HepG2 (cell line): ENCODE data around the gene TXNIP. TPM values are rescaled to one million over a fixed set of nuclear protein-coding genes. Genes with fewer than 3 reads are reported as not detected.

Experiments
- ATAC-seq: fragments of 200-7000 bp; cut with Tn5 transposase; 3 replicates; pipeline ENCODE4 v1.9.1; 2020; ENCODE audit warnings: mild to moderate bottlenecking, moderate library complexity
- BruUV-seq: library from RNA; stranded (reverse); fragments of 400-500 nt; replicated peaks from 2 replicates; lab custom pipeline; 2021; lab: Mats Ljungman, UMichigan
- CTCF ChIA-PET: fragments of 300-600 bp; formaldehyde crosslinking; extraction: SDS; loops from one replicate; lab custom pipeline; 2021; ENCODE audit warnings: low total read pairs, inconsistent platforms, low intra/inter-chr PET ratio; lab: Yijun Ruan, JAX
- POLR2A ChIA-PET: fragments of 350-600 bp; sonication (Branson Sonifier 250); formaldehyde crosslinking; loops from one replicate; lab custom pipeline; 2020; ENCODE audit warnings: antibody characterized with exemption, inconsistent platforms; lab: Yijun Ruan, JAX
- DNase-seq: peaks from one replicate; pipeline ENCODE4 v3.0.0-alpha.2; 2015; ENCODE audit warnings: low spot score
- FAIRE-seq: peaks from 3 replicates; lab custom pipeline; 2011; peaks lifted over from hg19 to GRCh38; lab: Jason Lieb, UNC
- H2AFZ ChIP-seq: one replicate; pipeline ENCODE4 v1.6.1; 2011; ENCODE audit warnings: low read length, inconsistent platforms
- H3K27ac ChIP-seq: fragments of 300-600 bp; 3 replicates; pipeline ENCODE4 v1.8.0; 2011; ENCODE audit warnings: mixed run types, mild to moderate bottlenecking, mixed read lengths, low read length, inconsistent platforms; ENCODE audit not compliant: insufficient read depth; ENCODE audit errors: extremely low read length
- H3K27me3 ChIP-seq, 2 experiments: fragments of 200-600 bp in 1 of 2; 2 replicates in 1 of 2; 3 replicates in 1 of 2; pipeline versions ENCODE4 v1.6.0 to v1.8.0; 2011; ENCODE audit warnings: low read length in 2 of 2, mild to moderate bottlenecking in 2 of 2, moderate library complexity in 2 of 2, inconsistent platforms in 1 of 2; ENCODE audit not compliant: insufficient read depth in 2 of 2, control insufficient read depth in 1 of 2
- H3K36me3 ChIP-seq, 2 experiments: fragments of 200-600 bp in 1 of 2; replicated peaks in 1 of 2; 2 replicates in 1 of 2; 3 replicates in 1 of 2; pipeline versions ENCODE4 v1.5.1 to v1.8.0; 2011; ENCODE audit warnings: low read length in 2 of 2, inconsistent platforms in 1 of 2; ENCODE audit not compliant: insufficient read depth in 2 of 2, control insufficient read depth in 1 of 2
- H3K4me1 ChIP-seq: 2 replicates; pipeline ENCODE4 v1.5.1; 2012; ENCODE audit warnings: low read length, inconsistent platforms; ENCODE audit not compliant: insufficient read depth
- H3K4me2 ChIP-seq: 2 replicates; pipeline ENCODE4 v1.6.0; 2011; ENCODE audit warnings: low read depth, low read length, inconsistent platforms
- H3K4me3 ChIP-seq, 3 experiments: fragments of 200-600 bp in 1 of 3; sonication (generic), shearing (Covaris generic) in 1 of 3; replicated peaks in 1 of 3; 2 replicates each; pipeline ENCODE4 v1.5.1; 2011 to 2016; ENCODE audit warnings: low read length in 3 of 3, inconsistent platforms in 2 of 3, low read depth in 2 of 3, mild to moderate bottlenecking in 2 of 3, control low read depth in 1 of 3, mixed read lengths in 1 of 3; ENCODE audit not compliant: insufficient read depth in 1 of 3
- H3K79me2 ChIP-seq: one replicate; pipeline ENCODE4 v1.6.1; 2011; ENCODE audit warnings: low read length, inconsistent platforms; ENCODE audit not compliant: insufficient read depth
- H3K9ac ChIP-seq: 2 replicates; pipeline ENCODE4 v1.6.0; 2011; ENCODE audit warnings: mild to moderate bottlenecking, low read depth, low read length, inconsistent platforms; ENCODE audit not compliant: insufficient read depth
- H3K9me3 ChIP-seq: 2 replicates; pipeline ENCODE4 v1.5.1; 2012; ENCODE audit warnings: mild to moderate bottlenecking, low read length
- H4K20me1 ChIP-seq: 2 replicates; pipeline ENCODE4 v1.6.0; 2011; ENCODE audit warnings: inconsistent platforms, mild to moderate bottlenecking, low read length, moderate library complexity; ENCODE audit not compliant: insufficient read depth
- BCLAF1 ChIP-seq: fragments of 450-650 bp; IDR thresholded peaks from 2 replicates; pipeline ENCODE4 v1.6.1; 2017; ENCODE audit warnings: mild to moderate bottlenecking
- FOXK1 ChIP-seq: sonication (generic); formaldehyde crosslinking; IDR thresholded peaks from 2 replicates; pipeline ENCODE4 v1.4.0; 2020; ENCODE audit warnings: low read depth, missing genetic modification reagents, borderline replicate concordance
- MZF1 ChIP-seq: sonication (generic); formaldehyde crosslinking; IDR thresholded peaks from 2 replicates; pipeline ENCODE4 v1.8.1; 2023; ENCODE audit warnings: mild to moderate bottlenecking, missing genetic modification reagents, borderline replicate concordance
- SMARCC2 ChIP-seq: fragments of 450-650 bp; IDR thresholded peaks from 2 replicates; pipeline ENCODE4 v1.6.1; 2017; ENCODE audit warnings: antibody characterized with exemption, mild to moderate bottlenecking
- TRIM24 ChIP-seq: sonication (generic); formaldehyde crosslinking; IDR thresholded peaks from 2 replicates; pipeline ENCODE4 v1.8.0; 2022; ENCODE audit warnings: mild to moderate bottlenecking, missing genetic modification reagents
- ZEB1 ChIP-seq: IDR thresholded peaks from 2 replicates; pipeline ENCODE4 v1.6.1; 2012; ENCODE audit warnings: mild to moderate bottlenecking, low read depth, inconsistent platforms; ENCODE audit not compliant: insufficient replicate concordance
- ZNF510 ChIP-seq: sonication (generic); formaldehyde crosslinking; IDR thresholded peaks from 2 replicates; pipeline ENCODE4 v1.4.0; 2020; ENCODE audit warnings: low read depth, mild to moderate bottlenecking, missing genetic modification reagents
- WGBS: methylation state at CpG from one replicate; pipeline ENCODE4 v1.1.6; 2017; ENCODE audit warnings: low lambda C conversion rate; 5-methylcytosine and 5-hydroxymethylcytosine counted together
- in situ Hi-C: cut with HindIII; loops from 2 replicates; pipeline ENCODE4 v1.10.0; 2017; ENCODE audit warnings: low pct_unique_long_range_greater_than_20kb; ENCODE audit not compliant: extremely low pct_ligation_motif_present
- intact Hi-C: fragments of 100-400 bp; cut with micrococcal nuclease; formaldehyde crosslinking; loops from one replicate; pipeline ENCODE4 v1.10.0; 2022; ENCODE audit not compliant: unreplicated experiment
- polyA plus RNA-seq, 8 experiments: library from polyadenylated mRNA; depleted of rRNA in 3 of 8; stranded (reverse) in 7 of 8; unstranded in 1 of 8; fragments of >200 nt; fragmentation: Illumina TruSeq in 4 of 8; extraction: Trizol in 4 of 8; gene quantifications; 2 replicates each; pipeline versions ENCODE4 v1.2.1 to v1.2.3, GENCODE V29; 2011 to 2016; ENCODE audit warnings: low read depth in 4 of 8, missing spikeins in 1 of 8, mixed read lengths in 1 of 8; ENCODE audit not compliant: insufficient read depth in 1 of 8
- total RNA-seq, 5 experiments: library from RNA; depleted of rRNA; stranded (reverse); fragments of >200 nt; fragmentation: Illumina TruSeq; extraction: Trizol; gene quantifications; 2 replicates each; pipeline ENCODE4 v1.2.3, GENCODE V29; 2016; ENCODE audit warnings: low read depth in 1 of 5
- TF ChIP-seq, protein P1 (sequence below): sonication (generic); formaldehyde crosslinking; IDR thresholded peaks from 2 replicates; pipeline ENCODE4 v1.5.1; 2020; ENCODE audit warnings: mild to moderate bottlenecking, missing genetic modification reagents, borderline replicate concordance

The TXNIP gene
- total and polyA plus RNA-seq, 2 of the 13 experiments (the other 11 are each of a cell fraction or from before 2014, with no cell fraction given) = 24.4 to 237 TPM

- TF ChIP-seq, protein P1, sequence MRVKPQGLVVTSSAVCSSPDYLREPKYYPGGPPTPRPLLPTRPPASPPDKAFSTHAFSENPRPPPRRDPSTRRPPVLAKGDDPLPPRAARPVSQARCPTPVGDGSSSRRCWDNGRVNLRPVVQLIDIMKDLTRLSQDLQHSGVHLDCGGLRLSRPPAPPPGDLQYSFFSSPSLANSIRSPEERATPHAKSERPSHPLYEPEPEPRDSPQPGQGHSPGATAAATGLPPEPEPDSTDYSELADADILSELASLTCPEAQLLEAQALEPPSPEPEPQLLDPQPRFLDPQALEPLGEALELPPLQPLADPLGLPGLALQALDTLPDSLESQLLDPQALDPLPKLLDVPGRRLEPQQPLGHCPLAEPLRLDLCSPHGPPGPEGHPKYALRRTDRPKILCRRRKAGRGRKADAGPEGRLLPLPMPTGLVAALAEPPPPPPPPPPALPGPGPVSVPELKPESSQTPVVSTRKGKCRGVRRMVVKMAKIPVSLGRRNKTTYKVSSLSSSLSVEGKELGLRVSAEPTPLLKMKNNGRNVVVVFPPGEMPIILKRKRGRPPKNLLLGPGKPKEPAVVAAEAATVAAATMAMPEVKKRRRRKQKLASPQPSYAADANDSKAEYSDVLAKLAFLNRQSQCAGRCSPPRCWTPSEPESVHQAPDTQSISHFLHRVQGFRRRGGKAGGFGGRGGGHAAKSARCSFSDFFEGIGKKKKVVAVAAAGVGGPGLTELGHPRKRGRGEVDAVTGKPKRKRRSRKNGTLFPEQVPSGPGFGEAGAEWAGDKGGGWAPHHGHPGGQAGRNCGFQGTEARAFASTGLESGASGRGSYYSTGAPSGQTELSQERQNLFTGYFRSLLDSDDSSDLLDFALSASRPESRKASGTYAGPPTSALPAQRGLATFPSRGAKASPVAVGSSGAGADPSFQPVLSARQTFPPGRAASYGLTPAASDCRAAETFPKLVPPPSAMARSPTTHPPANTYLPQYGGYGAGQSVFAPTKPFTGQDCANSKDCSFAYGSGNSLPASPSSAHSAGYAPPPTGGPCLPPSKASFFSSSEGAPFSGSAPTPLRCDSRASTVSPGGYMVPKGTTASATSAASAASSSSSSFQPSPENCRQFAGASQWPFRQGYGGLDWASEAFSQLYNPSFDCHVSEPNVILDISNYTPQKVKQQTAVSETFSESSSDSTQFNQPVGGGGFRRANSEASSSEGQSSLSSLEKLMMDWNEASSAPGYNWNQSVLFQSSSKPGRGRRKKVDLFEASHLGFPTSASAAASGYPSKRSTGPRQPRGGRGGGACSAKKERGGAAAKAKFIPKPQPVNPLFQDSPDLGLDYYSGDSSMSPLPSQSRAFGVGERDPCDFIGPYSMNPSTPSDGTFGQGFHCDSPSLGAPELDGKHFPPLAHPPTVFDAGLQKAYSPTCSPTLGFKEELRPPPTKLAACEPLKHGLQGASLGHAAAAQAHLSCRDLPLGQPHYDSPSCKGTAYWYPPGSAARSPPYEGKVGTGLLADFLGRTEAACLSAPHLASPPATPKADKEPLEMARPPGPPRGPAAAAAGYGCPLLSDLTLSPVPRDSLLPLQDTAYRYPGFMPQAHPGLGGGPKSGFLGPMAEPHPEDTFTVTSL (CRISPR knock-in tag) = no peak
- no peak for TF ChIP-seq MZF1 (CRISPR knock-in tag)
- no peak for TF ChIP-seq SMARCC2
- TF ChIP-seq ZNF510 (CRISPR knock-in tag) = no peak
Measured at GRCh38 chr1:145951526-145951925, 44.9 kb downstream of the TXNIP start (continued).

GRCh38 chr1:145949219-145949618 is 47.2 kb downstream of the TXNIP start:
- ATAC-seq = no peak
- H3K79me2 ChIP-seq = peaks cover 3% of the 10 kb centered on the region
- CTCF ChIA-PET = no interaction called here
- H3K4me1 ChIP-seq = peaks cover 15% of the 10 kb centered on the region
- POLR2A ChIA-PET = interaction anchor here (0.9 to 1.2 kb wide), 3 partner anchors 9 to 22 kb away, joined by 3 to 4 read pairs (median 4); partner anchors contain the start of genes ANKRD34A, LIX1L, POLR3GL and RBM8A
- TF ChIP-seq TRIM24 (CRISPR knock-in tag) = no peak
- no peak for TF ChIP-seq BCLAF1
- no peak for TF ChIP-seq FOXK1 (CRISPR knock-in tag)
- TF ChIP-seq ZEB1 = no peak
- H3K27ac ChIP-seq = no peak overlapping the region
- no peak for FAIRE-seq
- in situ Hi-C loops = no loop called here
- no peak for DNase-seq
- H3K27me3 ChIP-seq = no peaks in the 10 kb centered on the region
- over 99% methylated on average over 4 of the region's 4 CpGs for WGBS
- no TSS peak for BruUV-seq
- no peak overlapping the region for H2AFZ ChIP-seq
- peaks cover 2 to 6% of the 10 kb centered on the region in 2 experiments; a peak in 3 of 5 replicates for H3K36me3 ChIP-seq
- intact Hi-C loops = no loop called here
- no peak overlapping the region for H3K9ac ChIP-seq
- H3K4me3 ChIP-seq = no peak overlapping the region
- no peaks in the 10 kb centered on the region for H3K9me3 ChIP-seq
- H4K20me1 ChIP-seq = no peaks in the 10 kb centered on the region
- H3K4me2 ChIP-seq = no peak overlapping the region
